Mesendoderm (in vitro differentiated cells): Measurements from ENCODE around the gene CEP83.
"Not testable (repeated sequence)": the region's sequence is repeated elsewhere in the genome, so short reads cannot be mapped to it uniquely, and the experiment has no call there.

ENCODE experiments used
- DNase-seq: peaks from one replicate; pipeline ENCODE4 v3.0.0; 2013
- H2AK5ac ChIP-seq: 2 replicates; pipeline ENCODE4 v1.6.1; 2013; ENCODE audit warnings: low read length, inconsistent platforms
- H2BK120ac ChIP-seq: 2 replicates; pipeline ENCODE4 v1.6.1; 2013; ENCODE audit warnings: low read depth, mild to moderate bottlenecking, low read length, moderate library complexity, mixed read lengths
- H2BK15ac ChIP-seq: replicated peaks from 2 replicates; pipeline ENCODE4 v1.6.1; 2013; ENCODE audit warnings: low read depth, mild to moderate bottlenecking, moderate library complexity
- H2BK5ac ChIP-seq: 2 replicates; pipeline ENCODE4 v1.6.1; 2013; ENCODE audit warnings: low read length, inconsistent platforms
- H3K18ac ChIP-seq: 2 replicates; pipeline ENCODE4 v1.6.1; 2013; ENCODE audit warnings: mild to moderate bottlenecking, low read length, mixed read lengths
- H3K23ac ChIP-seq: one replicate; pipeline ENCODE4 v1.6.1; 2013; ENCODE audit warnings: low read length
- H3K27ac ChIP-seq: 2 replicates; pipeline ENCODE4 v1.5.1; 2013; ENCODE audit warnings: low read depth, mild to moderate bottlenecking, inconsistent platforms, low read length, moderate library complexity
- H3K27me3 ChIP-seq: 2 replicates; pipeline ENCODE4 v1.6.1; 2013; ENCODE audit warnings: low read length, control low read depth, mild to moderate bottlenecking, inconsistent platforms; ENCODE audit not compliant: insufficient read depth, poor library complexity
- H3K36me3 ChIP-seq: 2 replicates; pipeline ENCODE4 v1.6.1; 2013; ENCODE audit warnings: low read length, inconsistent platforms; ENCODE audit not compliant: control insufficient read depth, insufficient read depth
- H3K4ac ChIP-seq: one replicate; pipeline ENCODE4 v1.6.1; 2013; ENCODE audit warnings: low read depth, mild to moderate bottlenecking, low read length, moderate library complexity
- H3K4me1 ChIP-seq: 2 replicates; pipeline ENCODE4 v1.6.1; 2013; ENCODE audit warnings: low read depth, low read length, inconsistent platforms; ENCODE audit not compliant: control insufficient read depth
- H3K4me2 ChIP-seq: 2 replicates; pipeline ENCODE4 v1.6.1; 2013; ENCODE audit warnings: low read length
- H3K4me3 ChIP-seq: 2 replicates; pipeline ENCODE4 v1.5.1; 2013; ENCODE audit warnings: mild to moderate bottlenecking, low read length
- H3K56ac ChIP-seq: one replicate; pipeline ENCODE4 v1.6.1; 2013; ENCODE audit warnings: low read length
- H3K79me1 ChIP-seq: 2 replicates; pipeline ENCODE4 v1.6.1; 2013; ENCODE audit warnings: low read length, inconsistent platforms
- H3K79me2 ChIP-seq: 2 replicates; pipeline ENCODE4 v1.6.1; 2013; ENCODE audit warnings: mild to moderate bottlenecking, low read length; ENCODE audit not compliant: control insufficient read depth, insufficient read depth
- H3K9ac ChIP-seq: 2 replicates; pipeline ENCODE4 v1.6.1; 2013; ENCODE audit warnings: low read length, inconsistent platforms
- H4K5ac ChIP-seq: one replicate; pipeline ENCODE4 v1.6.1; 2013; ENCODE audit warnings: low read length
- H4K8ac ChIP-seq: one replicate; pipeline ENCODE4 v1.6.1; 2013; ENCODE audit warnings: low read depth, mild to moderate bottlenecking, control low read depth, low read length, moderate library complexity
- WGBS: extraction: QIAGEN DNeasy Blood & Tissue Kit; methylation state at CpG from one replicate; pipeline ENCODE4 v1.1.7; 2013; ENCODE audit warnings: low lambda C conversion rate, missing lambda C conversion rate; ENCODE audit not compliant: insufficient coverage; ENCODE audit errors: extremely low coverage; 5-methylcytosine and 5-hydroxymethylcytosine counted together

Gene CEP83

DNA sequence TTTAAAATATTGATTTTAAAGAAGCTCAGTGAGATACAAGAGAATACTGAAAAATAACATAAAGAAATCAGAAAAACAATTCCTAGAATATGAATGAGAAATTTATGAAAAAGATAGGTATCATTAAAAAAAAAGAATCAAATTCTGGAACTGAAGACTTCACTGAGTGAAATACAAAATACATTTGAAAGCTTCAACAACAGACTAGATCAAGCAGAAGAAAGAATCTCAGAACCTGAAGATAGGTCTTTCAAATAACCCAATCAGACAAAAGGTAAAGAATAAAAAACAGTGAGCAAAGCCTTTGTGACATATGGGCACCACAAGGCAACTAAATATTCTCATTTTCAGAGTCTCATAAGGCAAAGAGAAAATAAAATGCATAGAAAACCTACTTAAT, 29.4 kb downstream of the CEP83 start:
- Histone ChIP-seq H4K5ac (no peak overlapping the region), H2BK5ac (no peak overlapping the region), H3K23ac (no peak overlapping the region), H2AK5ac (no peak overlapping the region), H3K79me1 (peaks cover 7% of the 10 kb centered on the region), H3K56ac (no peak overlapping the region), H3K18ac (no peak overlapping the region), H3K9ac (no peak overlapping the region), H4K8ac (no peak overlapping the region), H2BK120ac (no peak overlapping the region), H3K36me3 (no peaks in the 10 kb centered on the region), H3K4me2 (no peak overlapping the region), H3K4me1 (peaks cover 2% of the 10 kb centered on the region), H3K79me2 (peaks cover 9% of the 10 kb centered on the region), H3K27ac (no peak overlapping the region), H3K4me3 (no peak overlapping the region), H2BK15ac (no peak overlapping the region), H3K27me3 (no peaks in the 10 kb centered on the region), H3K4ac (no peak overlapping the region)
- DNase-seq = no peak

- no peak overlapping the region for H4K8ac ChIP-seq
- no peak overlapping the region for H3K18ac ChIP-seq
- H2AK5ac ChIP-seq = no peak overlapping the region
- no peak overlapping the region for H2BK120ac ChIP-seq
- no peak overlapping the region for H3K4me2 ChIP-seq
- H2BK5ac ChIP-seq = no peak overlapping the region
- peaks cover 2% of the 10 kb centered on the region for H3K4me1 ChIP-seq
- no peak overlapping the region for H3K27ac ChIP-seq
- peaks cover 9% of the 10 kb centered on the region for H3K79me1 ChIP-seq
- H3K4me3 ChIP-seq = no peak overlapping the region
- H3K56ac ChIP-seq = peak overlapping the region; percentile 4
- no peaks in the 10 kb centered on the region for H3K36me3 ChIP-seq
- no peaks in the 10 kb centered on the region for H3K27me3 ChIP-seq
- no peak overlapping the region for H3K9ac ChIP-seq
- no peak overlapping the region for H4K5ac ChIP-seq
- peak; percentile 74 for DNase-seq
- H3K23ac ChIP-seq = peak overlapping the region; percentile 69
- H3K4ac ChIP-seq = no peak overlapping the region
- H3K79me2 ChIP-seq = peaks cover 11% of the 10 kb centered on the region
- H2BK15ac ChIP-seq = no peak overlapping the region
Observed at GRCh38 chr12:94429633-94430032, 30.0 kb downstream of the CEP83 start.

- no peak overlapping the region for H2BK120ac ChIP-seq
- peak; percentile 55 for DNase-seq
- no peak overlapping the region for H3K4me2 ChIP-seq
- no CpG with 5 or more reads among the region's 2 CpGs for WGBS
- H3K36me3 ChIP-seq = no peaks in the 10 kb centered on the region
- no peak overlapping the region for H2AK5ac ChIP-seq
- H3K23ac ChIP-seq = peak overlapping the region; percentile 69
- peaks cover 9% of the 10 kb centered on the region for H3K79me1 ChIP-seq
- no peak overlapping the region for H3K9ac ChIP-seq
- H3K4ac ChIP-seq = no peak overlapping the region
- H3K4me1 ChIP-seq = peaks cover 2% of the 10 kb centered on the region
- no peak overlapping the region for H3K18ac ChIP-seq
- H2BK5ac ChIP-seq = peak overlapping the region; percentile 25
- H3K56ac ChIP-seq = peak overlapping the region; percentile 22
- no peak overlapping the region for H4K5ac ChIP-seq
- no peak overlapping the region for H2BK15ac ChIP-seq
- no peak overlapping the region for H3K27ac ChIP-seq
- no peak overlapping the region for H3K4me3 ChIP-seq
- H4K8ac ChIP-seq = no peak overlapping the region
- H3K79me2 ChIP-seq = peaks cover 11% of the 10 kb centered on the region
- H3K27me3 ChIP-seq = no peaks in the 10 kb centered on the region
Observed at GRCh38 chr12:94429191-94429590, 30.5 kb downstream of the CEP83 start.

GRCh38 chr12:94427501-94428381, 31.9 kb downstream of the CEP83 start:
- Histone ChIP-seq H3K79me1 (peaks cover 9% of the 10 kb centered on the region), H3K36me3 (no peaks in the 10 kb centered on the region), H3K56ac (no peak overlapping the region), H2BK5ac (no peak overlapping the region), H2AK5ac (no peak overlapping the region), H3K9ac (no peak overlapping the region), H2BK15ac (no peak overlapping the region), H3K4me3 (no peak overlapping the region), H3K79me2 (peaks cover 11% of the 10 kb centered on the region), H4K8ac (no peak overlapping the region), H3K27ac (no peak overlapping the region), H3K27me3 (no peaks in the 10 kb centered on the region), H3K23ac (no peak overlapping the region), H3K4me1 (peaks cover 2% of the 10 kb centered on the region), H3K4ac (no peak overlapping the region), H3K4me2 (no peak overlapping the region), H3K18ac (no peak overlapping the region), H2BK120ac (no peak overlapping the region), H4K5ac (no peak overlapping the region)
- no peak for DNase-seq
- no CpG with 5 or more reads among the region's 3 CpGs for WGBS

- Histone ChIP-seq H3K9ac (no peak overlapping the region), H3K56ac (no peak overlapping the region)
Observed at GRCh38 chr12:94426049-94426448, 33.6 kb downstream of the CEP83 start.

DNA sequence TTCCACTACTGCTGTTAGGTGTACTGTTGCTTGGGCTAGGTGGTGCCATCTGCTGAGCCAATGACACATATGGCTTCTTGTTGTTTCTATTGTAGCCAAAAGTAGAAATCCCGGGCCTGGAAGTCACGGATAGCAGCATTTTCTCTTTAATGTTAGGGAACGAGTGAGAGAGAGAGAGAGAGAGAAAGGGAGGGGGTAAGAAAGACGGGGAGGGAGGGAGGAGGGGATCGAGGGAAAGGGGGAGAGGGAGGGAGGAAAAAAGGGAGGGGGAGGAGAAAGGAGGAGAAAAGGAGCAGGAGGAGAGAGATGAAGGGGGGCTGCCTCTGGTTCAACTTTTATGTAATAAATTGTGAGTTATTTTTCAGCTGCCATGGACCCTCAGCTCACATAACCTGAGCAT, 34.8 kb downstream of the CEP83 start:
- H4K5ac ChIP-seq, H2BK15ac ChIP-seq, H3K9ac ChIP-seq, H3K4me2 ChIP-seq, H2BK5ac ChIP-seq, H3K4ac ChIP-seq, H3K4me3 ChIP-seq, H3K4me1 ChIP-seq, H3K23ac ChIP-seq, H2AK5ac ChIP-seq, H3K27ac ChIP-seq, H3K79me2 ChIP-seq, H3K27me3 ChIP-seq, H4K8ac ChIP-seq, H3K18ac ChIP-seq, H3K36me3 ChIP-seq, H2BK120ac ChIP-seq: not testable (repeated sequence)
- DNase-seq = peak; percentile 46
- 100% methylated on average over 1 of the region's 5 CpGs for WGBS
- peaks cover 10% of the 10 kb centered on the region for H3K79me1 ChIP-seq
- peak overlapping the region; percentile 42 for H3K56ac ChIP-seq

More at GRCh38 chr12:94426049-94426448, 33.6 kb downstream of the CEP83 start:
- no peak overlapping the region for H3K18ac ChIP-seq
- H2BK120ac ChIP-seq = no peak overlapping the region
- no CpG with 5 or more reads among the region's 3 CpGs for WGBS
- no peak overlapping the region for H3K4ac ChIP-seq
- H4K5ac ChIP-seq = no peak overlapping the region
- H3K79me1 ChIP-seq = peaks cover 11% of the 10 kb centered on the region
- no peaks in the 10 kb centered on the region for H3K27me3 ChIP-seq
- no peaks in the 10 kb centered on the region for H3K36me3 ChIP-seq
- no peak overlapping the region for H3K4me2 ChIP-seq
- H2BK15ac ChIP-seq = no peak overlapping the region
- H2BK5ac ChIP-seq = no peak overlapping the region
- no peak overlapping the region for H3K27ac ChIP-seq
- no peak overlapping the region for H3K4me3 ChIP-seq
- H2AK5ac ChIP-seq = no peak overlapping the region
- H3K23ac ChIP-seq = no peak overlapping the region
- H3K79me2 ChIP-seq = peaks cover 11% of the 10 kb centered on the region
- no peak overlapping the region for H4K8ac ChIP-seq
- peaks cover 2% of the 10 kb centered on the region for H3K4me1 ChIP-seq
- DNase-seq = peak; percentile 81
